HepG2 (cell line): ENCODE results near the gene PKD1L1. TPM values are rescaled to one million over a fixed set of nuclear protein-coding genes. Genes with fewer than 3 reads are reported as not detected.

Experiments
- ATAC-seq: fragments of 200-7000 bp; cut with Tn5 transposase; 3 replicates; pipeline ENCODE4 v1.9.1; 2020; ENCODE audit warnings: mild to moderate bottlenecking, moderate library complexity
- BruUV-seq: library from RNA; stranded (reverse); fragments of 400-500 nt; replicated peaks from 2 replicates; lab custom pipeline; 2021; lab: Mats Ljungman, UMichigan
- CTCF ChIA-PET: fragments of 300-600 bp; formaldehyde crosslinking; extraction: SDS; loops from one replicate; lab custom pipeline; 2021; ENCODE audit warnings: low total read pairs, inconsistent platforms, low intra/inter-chr PET ratio; lab: Yijun Ruan, JAX
- POLR2A ChIA-PET: fragments of 350-600 bp; sonication (Branson Sonifier 250); formaldehyde crosslinking; loops from one replicate; lab custom pipeline; 2020; ENCODE audit warnings: antibody characterized with exemption, inconsistent platforms; lab: Yijun Ruan, JAX
- DNase-seq: peaks from one replicate; pipeline ENCODE4 v3.0.0-alpha.2; 2015; ENCODE audit warnings: low spot score
- FAIRE-seq: peaks from 3 replicates; lab custom pipeline; 2011; peaks lifted over from hg19 to GRCh38; lab: Jason Lieb, UNC
- H2AFZ ChIP-seq: one replicate; pipeline ENCODE4 v1.6.1; 2011; ENCODE audit warnings: low read length, inconsistent platforms
- H3K27ac ChIP-seq: fragments of 300-600 bp; 3 replicates; pipeline ENCODE4 v1.8.0; 2011; ENCODE audit warnings: mixed run types, mild to moderate bottlenecking, mixed read lengths, low read length, inconsistent platforms; ENCODE audit not compliant: insufficient read depth; ENCODE audit errors: extremely low read length
- H3K27me3 ChIP-seq, 2 experiments: fragments of 200-600 bp in 1 of 2; 2 replicates in 1 of 2; 3 replicates in 1 of 2; pipeline versions ENCODE4 v1.6.0 to v1.8.0; 2011; ENCODE audit warnings: low read length in 2 of 2, mild to moderate bottlenecking in 2 of 2, moderate library complexity in 2 of 2, inconsistent platforms in 1 of 2; ENCODE audit not compliant: insufficient read depth in 2 of 2, control insufficient read depth in 1 of 2
- H3K36me3 ChIP-seq, 2 experiments: fragments of 200-600 bp in 1 of 2; replicated peaks in 1 of 2; 2 replicates in 1 of 2; 3 replicates in 1 of 2; pipeline versions ENCODE4 v1.5.1 to v1.8.0; 2011; ENCODE audit warnings: low read length in 2 of 2, inconsistent platforms in 1 of 2; ENCODE audit not compliant: insufficient read depth in 2 of 2, control insufficient read depth in 1 of 2
- H3K4me1 ChIP-seq: 2 replicates; pipeline ENCODE4 v1.5.1; 2012; ENCODE audit warnings: low read length, inconsistent platforms; ENCODE audit not compliant: insufficient read depth
- H3K4me2 ChIP-seq: 2 replicates; pipeline ENCODE4 v1.6.0; 2011; ENCODE audit warnings: low read depth, low read length, inconsistent platforms
- H3K4me3 ChIP-seq, 3 experiments: fragments of 200-600 bp in 1 of 3; sonication (generic), shearing (Covaris generic) in 1 of 3; replicated peaks in 1 of 3; 2 replicates each; pipeline ENCODE4 v1.5.1; 2011 to 2016; ENCODE audit warnings: low read length in 3 of 3, inconsistent platforms in 2 of 3, low read depth in 2 of 3, mild to moderate bottlenecking in 2 of 3, control low read depth in 1 of 3, mixed read lengths in 1 of 3; ENCODE audit not compliant: insufficient read depth in 1 of 3
- H3K79me2 ChIP-seq: one replicate; pipeline ENCODE4 v1.6.1; 2011; ENCODE audit warnings: low read length, inconsistent platforms; ENCODE audit not compliant: insufficient read depth
- H3K9ac ChIP-seq: 2 replicates; pipeline ENCODE4 v1.6.0; 2011; ENCODE audit warnings: mild to moderate bottlenecking, low read depth, low read length, inconsistent platforms; ENCODE audit not compliant: insufficient read depth
- H3K9me3 ChIP-seq: 2 replicates; pipeline ENCODE4 v1.5.1; 2012; ENCODE audit warnings: mild to moderate bottlenecking, low read length
- H4K20me1 ChIP-seq: 2 replicates; pipeline ENCODE4 v1.6.0; 2011; ENCODE audit warnings: inconsistent platforms, mild to moderate bottlenecking, low read length, moderate library complexity; ENCODE audit not compliant: insufficient read depth
- FOXA1 ChIP-seq, 2 experiments: fragments of 450-650 bp in 1 of 2; sonication (generic) in 1 of 2; formaldehyde crosslinking in 1 of 2; IDR thresholded peaks; 2 replicates each; pipeline versions ENCODE4 v1.4.0 to v1.6.1; 2016 to 2020; ENCODE audit warnings: missing genetic modification reagents in 1 of 2
- GFI1 ChIP-seq: sonication (generic); formaldehyde crosslinking; IDR thresholded peaks from 2 replicates; pipeline ENCODE4 v1.5.0; 2020; ENCODE audit warnings: missing genetic modification reagents, mild to moderate bottlenecking, borderline replicate concordance
- MAF1 ChIP-seq: sonication (generic); formaldehyde crosslinking; IDR thresholded peaks from 2 replicates; pipeline ENCODE4 v1.5.0; 2020; ENCODE audit warnings: missing genetic modification reagents, borderline replicate concordance
- MED13 ChIP-seq: sonication (generic); formaldehyde crosslinking; IDR thresholded peaks from 2 replicates; pipeline ENCODE4 v1.5.0; 2020; ENCODE audit warnings: missing genetic modification reagents
- MLLT10 ChIP-seq: sonication (generic); formaldehyde crosslinking; IDR thresholded peaks from 2 replicates; pipeline ENCODE4 v1.4.0; 2020; ENCODE audit warnings: missing genetic modification reagents
- NR2F6 ChIP-seq, 2 experiments: IDR thresholded peaks; 2 replicates each; pipeline ENCODE4 v1.6.1; 2016; ENCODE audit warnings: antibody characterized with exemption in 1 of 2, mild to moderate bottlenecking in 1 of 2
- RBM22 ChIP-seq: fragments of 200-400 bp; formaldehyde crosslinking; optimal IDR thresholded peaks from 2 replicates; pipeline ENCODE3; 2017; ENCODE audit warnings: mild to moderate bottlenecking, low read length, moderate library complexity
- SNAPC5 ChIP-seq: sonication (generic); formaldehyde crosslinking; IDR thresholded peaks from 2 replicates; pipeline ENCODE4 v1.8.1; 2023; ENCODE audit warnings: mild to moderate bottlenecking, missing genetic modification reagents, borderline replicate concordance
- YEATS4 ChIP-seq: sonication (generic); formaldehyde crosslinking; IDR thresholded peaks from 2 replicates; pipeline ENCODE4 v1.4.0; 2020; ENCODE audit warnings: missing genetic modification reagents, borderline replicate concordance
- YY1 ChIP-seq: IDR thresholded peaks from 2 replicates; pipeline ENCODE4 v1.6.1; 2011; ENCODE audit warnings: low read length, low read depth, moderate library complexity, mild to moderate bottlenecking; ENCODE audit not compliant: insufficient read depth, insufficient replicate concordance
- ZNF101 ChIP-seq: sonication (generic); formaldehyde crosslinking; IDR thresholded peaks from 2 replicates; pipeline ENCODE4 v1.4.0; 2020; ENCODE audit warnings: mild to moderate bottlenecking, low read depth, missing genetic modification reagents, borderline replicate concordance
- ZNF138 ChIP-seq: sonication (generic); formaldehyde crosslinking; IDR thresholded peaks from 2 replicates; pipeline ENCODE4 v1.5.0; 2020; ENCODE audit warnings: mild to moderate bottlenecking, low read depth, missing genetic modification reagents
- ZNF143 ChIP-seq: sonication (generic); formaldehyde crosslinking; IDR thresholded peaks from 2 replicates; pipeline ENCODE4 v1.4.0; 2020; ENCODE audit warnings: missing genetic modification reagents
- ZNF503 ChIP-seq: sonication (generic); formaldehyde crosslinking; IDR thresholded peaks from 2 replicates; pipeline ENCODE4 v1.4.0; 2020; ENCODE audit warnings: missing genetic modification reagents
- ZNF556 ChIP-seq: sonication (generic); formaldehyde crosslinking; IDR thresholded peaks from 2 replicates; pipeline ENCODE4 v1.4.0; 2020; ENCODE audit warnings: mild to moderate bottlenecking, missing genetic modification reagents, borderline replicate concordance
- ZNF780A ChIP-seq: sonication (generic); formaldehyde crosslinking; IDR thresholded peaks from 2 replicates; pipeline ENCODE4 v1.8.0; 2022; ENCODE audit warnings: mild to moderate bottlenecking, missing genetic modification reagents, moderate library complexity
- WGBS: methylation state at CpG from one replicate; pipeline ENCODE4 v1.1.6; 2017; ENCODE audit warnings: low lambda C conversion rate; 5-methylcytosine and 5-hydroxymethylcytosine counted together
- in situ Hi-C: cut with HindIII; loops from 2 replicates; pipeline ENCODE4 v1.10.0; 2017; ENCODE audit warnings: low pct_unique_long_range_greater_than_20kb; ENCODE audit not compliant: extremely low pct_ligation_motif_present
- intact Hi-C: fragments of 100-400 bp; cut with micrococcal nuclease; formaldehyde crosslinking; loops from one replicate; pipeline ENCODE4 v1.10.0; 2022; ENCODE audit not compliant: unreplicated experiment
- polyA plus RNA-seq, 8 experiments: library from polyadenylated mRNA; depleted of rRNA in 3 of 8; stranded (reverse) in 7 of 8; unstranded in 1 of 8; fragments of >200 nt; fragmentation: Illumina TruSeq in 4 of 8; extraction: Trizol in 4 of 8; gene quantifications; 2 replicates each; pipeline versions ENCODE4 v1.2.1 to v1.2.3, GENCODE V29; 2011 to 2016; ENCODE audit warnings: low read depth in 4 of 8, missing spikeins in 1 of 8, mixed read lengths in 1 of 8; ENCODE audit not compliant: insufficient read depth in 1 of 8
- total RNA-seq, 5 experiments: library from RNA; depleted of rRNA; stranded (reverse); fragments of >200 nt; fragmentation: Illumina TruSeq; extraction: Trizol; gene quantifications; 2 replicates each; pipeline ENCODE4 v1.2.3, GENCODE V29; 2016; ENCODE audit warnings: low read depth in 1 of 5
- TF ChIP-seq, protein P1 (sequence below): sonication (generic); formaldehyde crosslinking; IDR thresholded peaks from 2 replicates; pipeline ENCODE4 v1.4.0; 2020; ENCODE audit warnings: mild to moderate bottlenecking, missing genetic modification reagents
- TF ChIP-seq, protein P2 (sequence below): IDR thresholded peaks from 2 replicates; pipeline ENCODE4 v1.6.1; 2018; ENCODE audit warnings: missing genetic modification reagents, mild to moderate bottlenecking, missing compliant biosample characterization
- TF ChIP-seq, protein P3 (sequence below): sonication (generic); formaldehyde crosslinking; IDR thresholded peaks from 2 replicates; pipeline ENCODE4 v1.5.0; 2020; ENCODE audit warnings: missing genetic modification reagents, mild to moderate bottlenecking, borderline replicate concordance

PKD1L1 gene
- total and polyA plus RNA-seq, 2 of the 13 experiments (the other 11 are each of a cell fraction or from before 2014, with no cell fraction given): 0.01 TPM; not detected in 1

DNA sequence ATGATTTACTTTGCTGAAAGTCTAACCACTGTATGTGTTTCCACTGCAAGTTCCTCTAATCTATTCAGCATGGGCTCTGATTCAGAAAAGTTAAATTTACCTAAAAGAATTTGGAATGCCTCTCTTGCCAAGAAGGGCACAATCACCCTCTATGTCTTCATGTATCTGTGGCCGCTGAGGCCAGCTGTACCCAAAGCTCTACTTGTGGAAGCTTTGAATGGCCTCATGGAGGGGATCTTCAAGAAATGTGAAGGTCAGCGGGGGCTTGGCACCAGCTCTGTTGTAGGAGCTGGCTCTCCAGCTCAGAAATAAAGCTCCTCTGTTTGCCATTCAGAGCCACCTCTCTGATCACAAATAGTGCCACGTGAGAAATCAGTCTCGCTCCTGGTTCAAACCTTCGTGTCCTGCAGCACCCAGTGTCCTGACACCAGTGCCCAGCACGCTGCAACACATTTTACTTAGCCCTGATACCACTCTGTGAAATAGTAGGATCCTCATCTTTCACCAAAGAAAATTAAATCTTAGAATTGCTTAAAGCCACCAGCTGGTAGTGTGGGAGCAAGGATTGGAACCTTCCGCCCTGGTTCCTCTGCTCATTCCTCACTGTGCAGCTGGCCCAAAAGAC, 61.1 kb downstream of the PKD1L1 start:
- FAIRE-seq: no peak
- no peak overlapping the region for H3K4me2 ChIP-seq
- H3K79me2 ChIP-seq: no peaks in the 10 kb centered on the region
- DNase-seq: no peak
- no peak overlapping the region for H3K4me3 ChIP-seq
- ChIA-PET CTCF (no interaction called here), POLR2A (no interaction called here)
- peaks cover 11 to 62% of the 10 kb centered on the region in 2 experiments; a peak in 4 of 5 replicates for H3K27me3 ChIP-seq
- WGBS: 35% methylated on average over 6 of the region's 7 CpGs
- no peak overlapping the region for H2AFZ ChIP-seq
- no peaks in the 10 kb centered on the region for H4K20me1 ChIP-seq
- no peak overlapping the region for H3K9ac ChIP-seq
- intact Hi-C loops (no loop called here), in situ Hi-C loops (no loop called here)
- no peaks in the 10 kb centered on the region for H3K4me1 ChIP-seq
- H3K36me3 ChIP-seq: no peaks in the 10 kb centered on the region
- H3K9me3 ChIP-seq: no peaks in the 10 kb centered on the region
- TF ChIP-seq MAF1 (CRISPR knock-in tag) (no peak), ZNF503 (CRISPR knock-in tag) (no peak), ZNF138 (no peak), RBM22 (no peak), NR2F6 (IDR thresholded peaks at IDR 0.05) (no peak), NR2F6 (CRISPR knock-in tag; IDR thresholded peaks at IDR 0.05) (no peak), MED13 (CRISPR knock-in tag) (no peak), SNAPC5 (CRISPR knock-in tag) (no peak), YEATS4 (CRISPR knock-in tag) (no peak), GFI1 (CRISPR knock-in tag) (no peak), YY1 (no peak), FOXA1 (IDR thresholded peaks at IDR 0.05) (no peak), FOXA1 (CRISPR knock-in tag; IDR thresholded peaks at IDR 0.05) (no peak), ZNF101 (no peak), ZNF143 (CRISPR knock-in tag) (no peak), ZNF780A (CRISPR knock-in tag) (no peak), ZNF556 (CRISPR knock-in tag) (no peak), MLLT10 (no peak)
- TF ChIP-seq, protein P1, sequence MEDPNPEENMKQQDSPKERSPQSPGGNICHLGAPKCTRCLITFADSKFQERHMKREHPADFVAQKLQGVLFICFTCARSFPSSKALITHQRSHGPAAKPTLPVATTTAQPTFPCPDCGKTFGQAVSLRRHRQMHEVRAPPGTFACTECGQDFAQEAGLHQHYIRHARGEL (CRISPR knock-in tag): no peak
- TF ChIP-seq, protein P2, sequence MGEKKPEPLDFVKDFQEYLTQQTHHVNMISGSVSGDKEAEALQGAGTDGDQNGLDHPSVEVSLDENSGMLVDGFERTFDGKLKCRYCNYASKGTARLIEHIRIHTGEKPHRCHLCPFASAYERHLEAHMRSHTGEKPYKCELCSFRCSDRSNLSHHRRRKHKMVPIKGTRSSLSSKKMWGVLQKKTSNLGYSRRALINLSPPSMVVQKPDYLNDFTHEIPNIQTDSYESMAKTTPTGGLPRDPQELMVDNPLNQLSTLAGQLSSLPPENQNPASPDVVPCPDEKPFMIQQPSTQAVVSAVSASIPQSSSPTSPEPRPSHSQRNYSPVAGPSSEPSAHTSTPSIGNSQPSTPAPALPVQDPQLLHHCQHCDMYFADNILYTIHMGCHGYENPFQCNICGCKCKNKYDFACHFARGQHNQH: no peak
- TF ChIP-seq, protein P3, sequence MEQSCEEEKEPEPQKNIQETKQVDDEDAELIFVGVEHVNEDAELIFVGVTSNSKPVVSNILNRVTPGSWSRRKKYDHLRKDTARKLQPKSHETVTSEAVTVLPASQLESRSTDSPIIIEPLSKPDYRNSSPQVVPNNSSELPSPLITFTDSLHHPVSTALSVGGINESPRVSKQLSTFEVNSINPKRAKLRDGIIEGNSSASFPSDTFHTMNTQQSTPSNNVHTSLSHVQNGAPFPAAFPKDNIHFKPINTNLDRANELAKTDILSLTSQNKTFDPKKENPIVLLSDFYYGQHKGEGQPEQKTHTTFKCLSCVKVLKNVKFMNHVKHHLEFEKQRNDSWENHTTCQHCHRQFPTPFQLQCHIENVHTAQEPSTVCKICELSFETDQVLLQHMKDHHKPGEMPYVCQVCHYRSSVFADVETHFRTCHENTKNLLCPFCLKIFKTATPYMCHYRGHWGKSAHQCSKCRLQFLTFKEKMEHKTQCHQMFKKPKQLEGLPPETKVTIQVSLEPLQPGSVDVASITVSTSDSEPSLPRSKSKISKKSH: no peak
- ATAC-seq: no peak
- no TSS peak for BruUV-seq
- no peak overlapping the region for H3K27ac ChIP-seq
